GM10266 (cell line): ENCODE measurements around the gene PDK2.

Experiments
- DNase-seq: peaks from one replicate; pipeline ENCODE4 v3.0.0; 2012; ENCODE audit errors: extremely low spot score
- TF ChIP-seq, protein P1 (sequence below): IDR thresholded peaks from 2 replicates; pipeline ENCODE4 v1.5.1; 2012; ENCODE audit warnings: mild to moderate bottlenecking, low read depth; ENCODE audit not compliant: control insufficient read depth, insufficient read depth; ENCODE audit errors: missing control alignments

Gene PDK2

DNA sequence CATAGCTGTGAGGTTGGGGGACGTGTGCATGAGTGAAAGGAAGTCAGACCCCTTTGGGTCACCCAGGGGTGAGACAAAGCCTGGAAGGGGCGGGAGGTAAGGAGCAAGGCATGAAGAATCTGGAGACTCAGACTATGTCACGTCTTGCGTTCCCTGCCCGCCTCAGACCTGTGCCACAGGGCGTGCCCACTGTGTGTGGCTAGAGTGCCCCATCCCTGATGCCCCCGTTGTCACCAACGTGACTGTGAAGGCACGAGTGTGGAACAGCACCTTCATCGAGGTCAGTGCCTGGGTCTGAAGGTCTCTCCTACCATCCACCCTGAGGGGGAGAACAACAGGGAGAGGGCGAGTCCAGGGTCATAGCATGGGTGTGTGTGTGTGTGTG, 15.1 kb upstream of the PDK2 start:
- DNase-seq, result no peak
- TF ChIP-seq, protein P1, sequence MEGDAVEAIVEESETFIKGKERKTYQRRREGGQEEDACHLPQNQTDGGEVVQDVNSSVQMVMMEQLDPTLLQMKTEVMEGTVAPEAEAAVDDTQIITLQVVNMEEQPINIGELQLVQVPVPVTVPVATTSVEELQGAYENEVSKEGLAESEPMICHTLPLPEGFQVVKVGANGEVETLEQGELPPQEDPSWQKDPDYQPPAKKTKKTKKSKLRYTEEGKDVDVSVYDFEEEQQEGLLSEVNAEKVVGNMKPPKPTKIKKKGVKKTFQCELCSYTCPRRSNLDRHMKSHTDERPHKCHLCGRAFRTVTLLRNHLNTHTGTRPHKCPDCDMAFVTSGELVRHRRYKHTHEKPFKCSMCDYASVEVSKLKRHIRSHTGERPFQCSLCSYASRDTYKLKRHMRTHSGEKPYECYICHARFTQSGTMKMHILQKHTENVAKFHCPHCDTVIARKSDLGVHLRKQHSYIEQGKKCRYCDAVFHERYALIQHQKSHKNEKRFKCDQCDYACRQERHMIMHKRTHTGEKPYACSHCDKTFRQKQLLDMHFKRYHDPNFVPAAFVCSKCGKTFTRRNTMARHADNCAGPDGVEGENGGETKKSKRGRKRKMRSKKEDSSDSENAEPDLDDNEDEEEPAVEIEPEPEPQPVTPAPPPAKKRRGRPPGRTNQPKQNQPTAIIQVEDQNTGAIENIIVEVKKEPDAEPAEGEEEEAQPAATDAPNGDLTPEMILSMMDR, result no peak

DNA sequence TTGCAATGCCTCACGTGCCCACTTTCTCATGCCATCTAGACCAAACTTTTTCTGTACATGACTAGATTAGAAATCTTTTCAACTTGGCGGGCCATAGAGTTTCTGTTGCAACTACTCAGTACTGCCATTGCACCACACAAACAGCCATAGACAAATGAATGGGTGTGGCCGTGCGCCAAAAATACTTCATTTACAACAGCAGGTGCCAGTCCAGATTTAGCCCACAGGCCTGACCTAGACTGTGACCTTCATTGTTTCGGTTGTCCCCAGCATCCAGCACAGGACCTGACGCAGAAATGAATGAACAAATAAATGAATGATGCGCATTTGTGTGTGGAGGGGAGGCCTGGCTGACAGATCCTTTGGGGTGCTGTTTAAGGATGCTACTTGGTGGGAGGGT, 14.3 kb upstream of the PDK2 start:
- TF ChIP-seq, protein P1, result no peak
- DNase-seq, result no peak

DNA sequence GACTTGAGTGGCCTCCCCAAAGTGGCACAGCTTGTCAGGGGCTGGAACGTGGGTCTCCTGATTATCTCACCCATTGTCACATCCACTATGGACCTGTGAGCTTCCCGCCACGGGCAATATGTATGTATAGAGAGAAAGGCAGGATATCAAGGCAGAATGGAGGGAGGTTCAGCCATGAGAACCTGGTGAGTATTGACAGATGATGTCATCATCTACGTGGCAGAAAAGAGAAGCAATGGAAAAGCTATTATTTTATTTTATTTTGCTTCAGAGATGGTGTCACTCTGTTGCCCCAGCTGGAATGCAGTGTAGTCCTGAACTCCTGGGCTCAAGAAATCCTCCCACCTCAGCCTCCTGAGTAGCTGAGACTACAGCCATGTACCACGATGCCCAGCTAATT, 13.4 kb upstream of the PDK2 start:
- TF ChIP-seq, protein P1, result no peak
- DNase-seq, result no peak

DNA sequence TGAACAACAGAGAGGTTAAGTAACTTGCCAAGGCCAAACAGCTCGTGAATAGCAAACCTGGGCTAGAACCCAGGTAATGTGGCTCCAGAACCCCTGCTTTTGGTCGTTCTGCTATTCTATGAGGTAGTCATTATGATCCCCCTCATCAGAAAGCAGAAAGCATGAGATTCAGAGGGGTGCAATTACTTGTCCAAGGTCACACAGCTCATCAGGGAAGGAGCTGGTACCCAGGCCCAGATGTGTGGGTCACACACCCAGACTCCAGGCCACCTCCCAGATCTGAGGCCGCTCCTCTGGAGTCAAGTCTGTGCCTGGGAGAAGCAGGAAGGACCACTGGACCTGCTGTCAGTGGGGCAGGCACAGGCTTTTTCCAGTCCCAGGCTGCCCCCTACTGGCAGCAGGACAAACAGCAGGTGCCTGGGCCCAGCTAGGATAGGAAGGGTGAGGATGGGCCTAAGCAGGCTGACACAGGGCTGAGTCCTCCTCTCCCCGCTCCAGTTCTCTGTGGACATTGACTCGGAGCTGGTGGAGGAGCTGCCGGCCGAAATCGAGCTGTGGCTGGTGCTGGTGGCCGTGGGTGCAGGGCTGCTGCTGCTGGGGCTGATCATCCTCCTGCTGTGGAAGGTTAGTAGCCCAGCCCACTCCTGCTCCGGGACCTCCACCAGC, 7.8 kb upstream of the PDK2 start:
- TF ChIP-seq, protein P1, result peak; percentile 100
- peak; percentile 87 for DNase-seq

DNA sequence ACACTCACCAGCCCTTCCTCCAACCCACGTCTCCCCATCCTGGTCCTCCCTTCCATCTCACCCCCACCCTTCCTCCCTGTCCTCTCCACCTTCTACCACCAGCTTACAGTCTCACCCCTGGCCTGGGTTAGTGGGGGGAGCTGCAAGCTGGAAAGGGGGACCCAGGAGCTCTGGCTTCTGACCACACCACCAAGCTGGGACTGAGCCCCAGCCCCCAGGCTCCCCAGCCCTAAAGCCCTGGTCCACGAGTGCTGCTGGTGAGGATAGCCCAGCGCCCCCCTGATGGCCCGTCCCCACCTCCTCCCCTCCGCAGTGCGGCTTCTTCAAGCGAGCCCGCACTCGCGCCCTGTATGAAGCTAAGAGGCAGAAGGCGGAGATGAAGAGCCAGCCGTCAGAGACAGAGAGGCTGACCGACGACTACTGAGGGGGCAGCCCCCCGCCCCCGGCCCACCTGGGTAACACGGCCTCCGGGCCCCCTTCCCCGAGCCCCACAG, 7.2 kb upstream of the PDK2 start:
- DNase-seq, result no peak
- TF ChIP-seq, protein P1, result no peak

DNA sequence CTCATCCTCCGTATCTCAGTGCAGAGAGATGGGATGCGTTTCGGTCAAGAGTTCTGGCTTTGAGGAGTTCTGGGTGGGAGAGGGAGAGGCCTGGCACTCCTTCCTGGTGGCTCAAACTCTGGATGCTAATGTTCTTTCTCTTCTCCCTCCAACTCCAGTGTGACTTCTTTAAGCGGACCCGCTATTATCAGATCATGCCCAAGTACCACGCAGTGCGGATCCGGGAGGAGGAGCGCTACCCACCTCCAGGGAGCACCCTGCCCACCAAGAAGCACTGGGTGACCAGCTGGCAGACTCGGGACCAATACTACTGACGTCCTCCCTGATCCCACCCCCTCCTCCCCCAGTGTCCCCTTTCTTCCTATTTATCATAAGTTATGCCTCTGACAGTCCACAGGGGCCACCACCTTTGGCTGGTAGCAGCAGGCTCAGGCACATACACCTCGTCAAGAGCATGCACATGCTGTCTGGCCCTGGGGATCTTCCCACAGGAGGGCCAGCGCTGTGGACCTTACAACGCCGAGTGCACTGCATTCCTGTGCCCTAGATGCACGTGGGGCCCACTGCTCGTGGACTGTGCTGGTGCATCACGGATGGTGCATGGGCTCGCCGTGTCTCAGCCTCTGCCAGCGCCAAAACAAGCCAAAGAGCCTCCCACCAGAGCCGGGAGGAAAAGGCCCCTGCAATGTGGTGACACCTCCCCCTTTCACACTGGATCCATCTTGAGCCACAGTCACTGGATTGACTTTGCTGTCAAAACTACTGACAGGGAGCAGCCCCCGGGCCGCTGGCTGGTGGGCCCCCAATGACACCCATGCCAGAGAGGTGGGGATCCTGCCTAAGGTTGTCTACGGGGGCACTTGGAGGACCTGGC, 6.0 kb upstream of the PDK2 start:
- no peak for DNase-seq
- TF ChIP-seq, protein P1, result no peak

DNA sequence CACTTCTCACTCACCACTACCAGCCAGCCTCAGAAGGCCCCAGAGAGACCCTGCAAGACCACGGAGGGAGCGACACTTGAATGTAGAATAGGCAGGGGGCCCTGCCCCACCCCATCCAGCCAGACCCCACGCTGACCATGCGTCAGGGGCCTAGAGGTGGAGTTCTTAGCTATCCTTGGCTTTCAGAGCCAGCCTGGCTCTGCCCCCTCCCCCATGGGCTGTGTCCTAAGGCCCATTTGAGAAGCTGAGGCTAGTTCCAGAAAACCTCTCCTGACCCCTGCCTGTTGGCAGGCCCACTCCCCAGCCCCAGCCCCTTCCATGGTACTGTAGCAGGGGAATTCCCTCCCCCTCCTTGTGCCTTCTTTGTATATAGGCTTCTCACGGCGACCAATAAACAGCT, 5.1 kb upstream of the PDK2 start:
- TF ChIP-seq, protein P1, result no peak
- DNase-seq, result no peak
